Left lung (tissue), 10 donors: ENCODE results near the gene TRIP13. TPM values are rescaled to one million over a fixed set of nuclear protein-coding genes. Genes with fewer than 3 reads are reported as not detected.

Source experiments
- ATAC-seq: fragments of 200-7000 bp; cut with Tn5 transposase; one replicate; pipeline ENCODE4 v1.9.1; 2020; ENCODE audit warnings: moderate library complexity
- DNase-seq, 4 donors: peaks; one replicate each; pipeline ENCODE4 v3.0.0-alpha.2; 2013 to 2020
- H3K27ac ChIP-seq, 2 donors: fragments of 200-600 bp; sonication (generic) in 1 of 2; one replicate each; pipeline versions ENCODE4 v1.5.0 to v1.8.0; 2020 to 2021
- H3K27me3 ChIP-seq, 2 donors: fragments of 200-600 bp; sonication (generic) in 1 of 2; one replicate each; pipeline versions ENCODE4 v1.5.0 to v1.8.0; 2020 to 2021
- H3K36me3 ChIP-seq, 2 donors: fragments of 200-600 bp; sonication (generic) in 1 of 2; one replicate each; pipeline versions ENCODE4 v1.5.0 to v1.8.0; 2020 to 2021
- H3K4me1 ChIP-seq, 2 donors: fragments of 200-600 bp; one replicate each; pipeline ENCODE4 v1.8.0; 2021
- H3K4me3 ChIP-seq, 2 donors: fragments of 200-600 bp; sonication (generic) in 1 of 2; one replicate each; pipeline versions ENCODE4 v1.5.0 to v1.8.0; 2020 to 2021; ENCODE audit warnings: mild to moderate bottlenecking in 1 of 2
- H3K9me3 ChIP-seq, 2 donors: fragments of 200-600 bp; sonication (generic) in 1 of 2; one replicate each; pipeline versions ENCODE4 v1.5.0 to v1.8.0; 2020 to 2021
- CTCF ChIP-seq, 2 donors: fragments of 200-600 bp; sonication (generic) in 1 of 2; IDR thresholded peaks; one replicate each; pipeline versions ENCODE4 v1.5.0 to v1.8.0; 2021; ENCODE audit warnings: antibody characterized with exemption in 2 of 2
- intact Hi-C, 2 donors: fragments of 100-400 bp; cut with DNase I; formaldehyde crosslinking; loops; one replicate each; pipeline versions ENCODE4 v1.11.2 to v1.14.2; 2022
- polyA plus RNA-seq, 6 donors: library from polyadenylated mRNA; unstranded; fragments of 120-200 nt; gene quantifications; one replicate each; pipeline ENCODE4 v1.2.1, GENCODE V29; 2013; ENCODE audit not compliant: insufficient read length in 6 of 6
- total RNA-seq, 2 donors: library from RNA; stranded (reverse); fragmentation: NEBNext Ultra II Directional; extraction: Animal tissue kit (Norgen Biotek cat#: 25700); gene quantifications; one replicate each; pipeline ENCODE4 v1.2.1, GENCODE V29; 2021
- donor health status: DM: no; HTN: yes; CAD: no.
- donor health status: DM: no; HTN: no; CAD: no.

TRIP13 gene
- total and polyA plus RNA-seq, 8 donors = 4.3 to 17.4 (median 12.2) TPM

- no peak for ATAC-seq
These were observed 32.1 kb upstream of the TRIP13 start for GRCh38 chr5:860506-861150.

GRCh38 chr5:861442-862366 is 31.0 kb upstream of the TRIP13 start:
- no peaks in the 10 kb centered on the region for H3K27me3 ChIP-seq
- H3K4me3 ChIP-seq = no peak overlapping the region
- H3K36me3 ChIP-seq = peaks cover 0 to 49% of the 10 kb centered on the region in 2 donors
- DNase-seq = peak in 1 of 4 donors; percentile 65
- H3K4me1 ChIP-seq = no peaks in the 10 kb centered on the region
- no peak for TF ChIP-seq CTCF (IDR thresholded peaks at IDR 0.05)
- intact Hi-C loops = no loop called here
- no peak overlapping the region for H3K27ac ChIP-seq
- ATAC-seq = no peak
- H3K9me3 ChIP-seq = no peaks in the 10 kb centered on the region

More at GRCh38 chr5:860506-861150, 32.1 kb upstream of the TRIP13 start:
- no peak for TF ChIP-seq CTCF (IDR thresholded peaks at IDR 0.05)
- H3K4me1 ChIP-seq = no peaks in the 10 kb centered on the region
- no peak overlapping the region for H3K4me3 ChIP-seq
- H3K27ac ChIP-seq = no peak overlapping the region
- peak in 1 of 4 donors; percentile 51 for DNase-seq
- intact Hi-C loops = no loop called here
- peaks cover 0 to 38% of the 10 kb centered on the region in 2 donors for H3K36me3 ChIP-seq
- H3K9me3 ChIP-seq = no peaks in the 10 kb centered on the region
- H3K27me3 ChIP-seq = no peaks in the 10 kb centered on the region

GRCh38 chr5:862367-863243 is 30.1 kb upstream of the TRIP13 start:
- DNase-seq (peak in 1 of 4 donors; percentile 57), ATAC-seq (no peak)
- Histone ChIP-seq H3K9me3 (no peaks in the 10 kb centered on the region), H3K4me1 (no peaks in the 10 kb centered on the region), H3K4me3 (no peak overlapping the region), H3K36me3 (peaks cover 0 to 58% of the 10 kb centered on the region in 2 donors), H3K27me3 (no peaks in the 10 kb centered on the region), H3K27ac (no peak overlapping the region)
- intact Hi-C loops = no loop called here
- no peak for TF ChIP-seq CTCF (IDR thresholded peaks at IDR 0.05)

- intact Hi-C loops = no loop called here
- Histone ChIP-seq H3K36me3 (peaks cover 0 to 65% of the 10 kb centered on the region in 2 donors), H3K27me3 (no peaks in the 10 kb centered on the region), H3K4me1 (no peaks in the 10 kb centered on the region), H3K9me3 (no peaks in the 10 kb centered on the region), H3K4me3 (no peak overlapping the region), H3K27ac (no peak overlapping the region)
- no peak for ATAC-seq
- TF ChIP-seq CTCF (IDR thresholded peaks at IDR 0.05) = no peak
- peak in 1 of 4 donors; percentile 66 for DNase-seq
These were observed 29.4 kb upstream of the TRIP13 start for GRCh38 chr5:863244-863805.
